Panc1 (cell line): ENCODE results near the gene MAPK8. TPM values are rescaled to one million over a fixed set of nuclear protein-coding genes. Genes with fewer than 3 reads are reported as not detected.

Experiments used
- ATAC-seq: fragments of 200-7000 bp; cut with Tn5 transposase; 2 replicates; pipeline ENCODE4 v1.9.1; 2020; ENCODE audit warnings: mild to moderate bottlenecking, moderate library complexity
- BruUV-seq: library from RNA; stranded (reverse); fragments of 400-500 nt; replicated peaks from 2 replicates; lab custom pipeline; 2021; lab: Mats Ljungman, UMichigan
- CTCF ChIA-PET: fragments of 300-600 bp; sonication (Branson Sonifier 250); formaldehyde crosslinking; loops from one replicate; lab custom pipeline; 2022; ENCODE audit warnings: antibody characterized with exemption; lab: Charles Lee
- POLR2A ChIA-PET: fragments of 300-600 bp; sonication (Branson Sonifier 250); formaldehyde crosslinking; loops from one replicate; lab custom pipeline; 2022; ENCODE audit warnings: antibody characterized with exemption; lab: Charles Lee
- DNase-seq: peaks from one replicate; pipeline ENCODE4 v3.0.0-alpha.2; 2010; ENCODE audit warnings: low read depth, low spot score
- H3K27ac ChIP-seq: 2 replicates; pipeline ENCODE4 v1.5.1; 2011; ENCODE audit warnings: mild to moderate bottlenecking, low read length, inconsistent platforms
- H3K27me3 ChIP-seq: fragments of 200-500 bp; sonication (Bioruptor generic); 2 replicates; pipeline ENCODE4 v1.6.0; 2014; ENCODE audit warnings: low read length, inconsistent platforms; ENCODE audit not compliant: control insufficient read depth, insufficient read depth
- H3K36me3 ChIP-seq: fragments of 200-500 bp; sonication (Bioruptor generic); 2 replicates; pipeline ENCODE4 v1.5.1; 2014; ENCODE audit warnings: inconsistent platforms, mild to moderate bottlenecking, low read length, moderate library complexity; ENCODE audit not compliant: control insufficient read depth, insufficient read depth
- H3K4me1 ChIP-seq: 2 replicates; pipeline ENCODE4 v1.5.1; 2011; ENCODE audit warnings: inconsistent platforms, mild to moderate bottlenecking, low read length, moderate library complexity; ENCODE audit not compliant: control insufficient read depth, insufficient read depth
- H3K4me3 ChIP-seq, 2 experiments: 2 replicates each; pipeline ENCODE4 v1.5.1; 2011 to 2012; ENCODE audit warnings: low read depth in 2 of 2, low read length in 2 of 2, mild to moderate bottlenecking in 2 of 2, inconsistent platforms in 1 of 2, moderate library complexity in 1 of 2
- H3K9me3 ChIP-seq: fragments of 200-500 bp; sonication (Bioruptor generic); 2 replicates; pipeline ENCODE4 v1.5.1; 2014; ENCODE audit warnings: low read depth, mild to moderate bottlenecking, inconsistent platforms, low read length, moderate library complexity; ENCODE audit not compliant: control insufficient read depth, insufficient read depth
- CTCF ChIP-seq: fragments of 450-650 bp; IDR thresholded peaks from 2 replicates; pipeline ENCODE4 v1.5.1; 2017; ENCODE audit warnings: mild to moderate bottlenecking
- POLR2AphosphoS5 ChIP-seq: IDR thresholded peaks from 2 replicates; pipeline ENCODE4 v1.6.1; 2012; ENCODE audit warnings: mild to moderate bottlenecking, low read depth, low read length, moderate library complexity
- REST ChIP-seq, 2 experiments: IDR thresholded peaks; 2 replicates each; pipeline ENCODE4 v1.6.1; 2011 to 2012; ENCODE audit warnings: low read depth in 2 of 2, control low read depth in 1 of 2, low read length in 1 of 2, mild to moderate bottlenecking in 1 of 2, moderate library complexity in 1 of 2; ENCODE audit not compliant: insufficient read depth in 1 of 2
- SIN3A ChIP-seq: IDR thresholded peaks from 2 replicates; pipeline ENCODE4 v1.6.1; 2012; ENCODE audit warnings: low read depth, mild to moderate bottlenecking, low read length, moderate library complexity, borderline replicate concordance; ENCODE audit not compliant: insufficient read depth
- TCF7L2 ChIP-seq: IDR thresholded peaks from 2 replicates; pipeline ENCODE4 v1.6.1; 2011; ENCODE audit warnings: mild to moderate bottlenecking, low read depth, low read length, inconsistent platforms
- in situ Hi-C: cut with HindIII; loops from 2 replicates; pipeline ENCODE4 v1.10.0; 2016; ENCODE audit warnings: low sequenced_read_pairs, low pct_unique_long_range_greater_than_20kb
- intact Hi-C: fragments of 100-400 bp; cut with micrococcal nuclease; formaldehyde crosslinking; loops from one replicate; pipeline ENCODE4 v1.10.0; 2022; ENCODE audit not compliant: unreplicated experiment
- total RNA-seq: library from RNA; stranded (reverse); gene quantifications from one replicate; pipeline ENCODE4 v1.2.1, GENCODE V29; 2021; ENCODE audit not compliant: unreplicated experiment

MAPK8 gene
- total RNA-seq, 1 experiment from 2014 or later, result 66.6 TPM

DNA sequence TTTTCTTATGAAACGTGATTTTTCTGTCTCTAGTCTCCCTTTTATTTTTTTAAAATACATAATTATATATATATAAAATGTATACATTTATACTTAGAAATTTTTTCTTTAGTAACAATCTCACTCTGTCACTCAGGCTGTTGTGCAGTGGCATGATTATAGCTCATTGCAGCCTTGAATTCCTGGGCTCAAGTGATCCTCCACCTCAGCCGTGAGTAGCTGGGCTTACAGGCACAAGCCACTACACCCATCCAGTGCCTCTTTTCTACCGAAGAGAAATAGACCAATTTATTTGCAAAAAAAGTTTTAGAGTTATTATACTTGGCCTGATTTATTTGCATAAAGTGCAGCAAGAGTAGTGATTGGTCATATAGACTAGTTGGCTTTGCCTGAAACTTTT is 72.2 kb downstream of the MAPK8 start:
- ATAC-seq (no peak), DNase-seq (no peak)
- intact Hi-C loops (no loop called here), in situ Hi-C loops (no loop called here)
- Histone ChIP-seq H3K27ac (no peak overlapping the region), H3K4me3 (no peak overlapping the region), H3K9me3 (peaks cover 3% of the 10 kb centered on the region; the same call in 1 of the 2 replicates), H3K27me3 (no peaks in the 10 kb centered on the region), H3K36me3 (no peaks in the 10 kb centered on the region), H3K4me1 (no peaks in the 10 kb centered on the region)
- ChIA-PET POLR2A (no interaction called here), CTCF (no interaction called here)
- no TSS peak for BruUV-seq
- no peak for TF ChIP-seq POLR2AphosphoS5
- TF ChIP-seq REST (IDR thresholded peaks at IDR 0.05; ENCODE audit: insufficient read depth in 1 of 2, low read depth in 2 of 2, low read length in 1 of 2), result no peak
- no peak for TF ChIP-seq TCF7L2
- no peak for TF ChIP-seq CTCF
- no peak for TF ChIP-seq SIN3A

- H3K36me3 ChIP-seq, result no peaks in the 10 kb centered on the region
- peaks cover 3% of the 10 kb centered on the region; the same call in 1 of the 2 replicates for H3K9me3 ChIP-seq
- no peak overlapping the region for H3K27ac ChIP-seq
- CTCF ChIA-PET, result no interaction called here
- no peaks in the 10 kb centered on the region for H3K27me3 ChIP-seq
- no peaks in the 10 kb centered on the region for H3K4me1 ChIP-seq
- no peak for TF ChIP-seq TCF7L2
- TF ChIP-seq CTCF, result no peak
- no peak for TF ChIP-seq SIN3A
- no peak for TF ChIP-seq REST (IDR thresholded peaks at IDR 0.05; ENCODE audit: insufficient read depth in 1 of 2, low read depth in 2 of 2, low read length in 1 of 2)
- TF ChIP-seq POLR2AphosphoS5, result no peak
- POLR2A ChIA-PET, result no interaction called here
- intact Hi-C loops (no loop called here), in situ Hi-C loops (no loop called here)
- no peak for DNase-seq
- ATAC-seq, result no peak
- no TSS peak for BruUV-seq
- H3K4me3 ChIP-seq, result no peak overlapping the region
These were observed 75.5 kb downstream of the MAPK8 start for GRCh38 chr10:48381971-48382370.
